Muscle of back (tissue), 11 donors: ENCODE measurements around the gene GDPGP1. TPM values are rescaled to one million over a fixed set of nuclear protein-coding genes. Genes with fewer than 3 reads are reported as not detected.

Experiments
- DNase-seq, 3 donors: peaks; one replicate each; pipeline versions ENCODE4 v3.0.0 to v3.0.0-alpha.2; 2013
- polyA plus RNA-seq, 10 donors: library from polyadenylated mRNA; unstranded; fragments of 120-200 nt; gene quantifications; one replicate each; pipeline ENCODE4 v1.2.1, GENCODE V29; 2013; ENCODE audit not compliant: insufficient read length in 10 of 10

Gene GDPGP1
- polyA plus RNA-seq, 10 donors = 1.6 to 3.7 (median 2.5) TPM

DNA sequence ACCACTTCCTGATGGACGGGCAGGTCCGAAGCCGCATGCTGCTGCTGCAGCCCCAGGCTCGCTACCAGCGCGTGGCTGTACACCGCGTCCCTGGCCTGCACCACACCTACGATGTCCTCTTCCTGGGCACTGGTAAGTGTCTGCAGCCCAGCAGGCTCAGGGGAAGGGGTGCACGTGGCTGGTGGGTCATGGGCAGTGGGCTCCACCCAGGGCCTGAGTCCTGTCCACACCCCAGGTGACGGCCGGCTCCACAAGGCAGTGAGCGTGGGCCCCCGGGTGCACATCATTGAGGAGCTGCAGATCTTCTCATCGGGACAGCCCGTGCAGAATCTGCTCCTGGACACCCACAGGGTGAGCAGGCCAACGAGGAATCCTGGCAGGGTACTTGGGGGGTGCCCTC is 9.0 kb upstream of the GDPGP1 start:
- DNase-seq = no peak

DNA sequence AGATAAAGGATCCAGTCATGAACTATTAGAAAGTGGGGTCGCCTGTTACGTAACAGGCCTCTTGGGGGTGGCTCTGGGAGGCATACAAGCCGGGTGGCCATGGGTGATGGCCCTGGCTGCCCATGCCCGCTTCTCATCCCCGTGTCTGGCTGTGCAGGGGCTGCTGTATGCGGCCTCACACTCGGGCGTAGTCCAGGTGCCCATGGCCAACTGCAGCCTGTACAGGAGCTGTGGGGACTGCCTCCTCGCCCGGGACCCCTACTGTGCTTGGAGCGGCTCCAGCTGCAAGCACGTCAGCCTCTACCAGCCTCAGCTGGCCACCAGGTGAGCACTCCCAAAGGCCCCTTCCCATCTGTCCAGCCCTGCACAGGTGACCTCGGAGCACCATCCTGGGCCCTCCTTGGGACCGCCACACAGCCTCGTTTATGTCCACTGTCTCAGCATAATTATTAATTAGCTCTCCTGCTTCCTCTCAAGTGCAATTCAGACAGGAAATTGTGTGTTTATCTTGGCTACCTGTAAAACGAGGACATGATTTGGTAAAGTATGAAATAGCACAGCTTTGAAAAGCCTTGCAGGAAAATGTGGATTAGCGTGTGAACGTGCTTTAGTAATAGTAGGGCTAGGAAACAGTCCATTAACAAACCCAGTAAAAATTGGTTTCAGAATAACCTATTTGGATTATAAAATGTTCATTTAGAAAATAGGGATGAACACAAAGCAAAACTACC is 8.3 kb upstream of the GDPGP1 start:
- DNase-seq = no peak

DNA sequence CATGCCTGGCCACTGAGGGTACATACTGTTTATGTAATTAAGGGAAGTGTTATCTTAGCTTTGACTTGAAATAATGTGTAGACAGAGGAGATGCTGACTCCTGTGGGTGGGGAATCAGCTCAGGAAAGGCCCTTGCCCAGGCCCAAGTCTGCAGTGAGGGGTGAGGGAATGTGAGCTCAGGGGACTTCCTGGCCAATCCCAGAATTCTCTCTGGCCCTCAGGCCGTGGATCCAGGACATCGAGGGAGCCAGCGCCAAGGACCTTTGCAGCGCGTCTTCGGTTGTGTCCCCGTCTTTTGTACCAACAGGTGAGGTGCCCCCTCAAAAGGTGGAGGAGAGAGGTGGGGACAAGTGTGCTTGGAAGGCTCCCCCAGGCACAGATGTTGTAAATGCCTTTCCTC is 6.7 kb upstream of the GDPGP1 start:
- DNase-seq = no peak

- DNase-seq = no peak
These were observed 5.9 kb upstream of the GDPGP1 start for GRCh38 chr15:90227816-90228772.

GRCh38 chr15:90228960-90229359 is 5.0 kb upstream of the GDPGP1 start:
- no peak for DNase-seq

DNA sequence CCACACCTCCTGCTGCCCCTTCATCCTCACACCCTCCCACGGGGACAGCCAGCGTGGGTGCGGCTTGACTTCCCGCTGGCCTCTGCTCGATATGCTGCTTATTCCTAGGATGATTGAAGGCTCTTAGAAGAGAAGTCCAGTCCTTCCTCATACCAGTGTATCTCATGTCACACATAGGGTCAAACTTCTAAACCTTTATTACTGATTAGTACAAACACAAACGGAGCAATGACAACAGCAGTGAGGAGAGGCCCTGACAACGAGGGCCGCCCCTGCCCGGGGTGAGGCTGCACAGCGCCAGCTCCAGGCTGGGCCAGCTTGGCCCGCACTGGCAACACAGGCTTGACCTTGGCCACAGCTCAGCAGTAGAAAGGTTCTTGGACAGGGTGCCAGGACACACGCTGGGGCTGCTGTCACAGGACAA is 3.9 kb upstream of the GDPGP1 start:
- no peak for DNase-seq

GRCh38 chr15:90230610-90231009 is 3.4 kb upstream of the GDPGP1 start:
- no peak for DNase-seq

DNA sequence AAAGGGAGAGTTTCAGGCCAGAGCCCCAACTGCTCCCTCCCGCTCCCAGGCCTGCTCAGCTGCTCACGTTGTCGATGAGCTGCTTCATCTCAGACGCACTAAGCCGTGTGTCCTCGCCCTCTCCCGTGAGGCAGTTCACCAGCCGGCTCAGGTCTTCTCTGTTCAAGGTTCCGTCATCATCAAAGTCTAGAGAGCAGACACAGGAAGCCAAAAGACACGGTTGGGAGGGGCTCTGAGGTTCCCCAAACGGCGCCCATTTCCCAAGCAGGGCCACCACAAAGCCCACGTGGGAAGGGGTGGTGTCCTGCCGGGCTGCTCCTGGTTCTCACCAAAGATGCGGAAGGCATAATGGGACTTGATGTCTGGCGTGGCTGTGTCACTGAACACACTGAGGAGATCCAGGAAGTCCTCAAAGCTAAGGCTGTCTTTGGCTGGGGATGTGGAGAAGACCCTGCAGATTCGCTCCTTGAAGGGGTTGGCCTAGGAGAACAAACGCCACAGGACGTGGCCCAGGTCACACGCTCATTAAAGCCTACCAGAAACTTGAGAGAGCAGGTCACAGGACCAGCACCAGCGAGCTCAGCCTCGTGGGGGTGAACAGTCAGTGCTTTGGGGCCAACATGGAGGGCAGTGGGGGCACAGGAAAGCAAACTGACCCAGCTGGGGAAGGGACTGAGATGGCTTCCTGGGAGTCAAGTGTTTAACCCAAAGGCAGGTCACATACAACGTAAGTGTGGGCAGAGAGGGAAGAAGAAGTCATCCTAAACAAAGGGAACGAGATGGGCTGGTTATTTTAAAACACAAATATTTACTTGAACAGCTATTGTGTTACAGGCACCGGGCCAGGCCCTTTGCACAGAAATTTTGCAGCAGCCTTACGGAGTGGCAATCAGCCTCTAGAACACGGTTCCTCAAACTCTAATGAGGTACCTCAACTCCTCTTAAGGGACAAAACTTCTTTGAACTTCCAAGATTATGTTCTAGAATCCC is 2.7 kb upstream of the GDPGP1 start:
- no peak for DNase-seq

DNA sequence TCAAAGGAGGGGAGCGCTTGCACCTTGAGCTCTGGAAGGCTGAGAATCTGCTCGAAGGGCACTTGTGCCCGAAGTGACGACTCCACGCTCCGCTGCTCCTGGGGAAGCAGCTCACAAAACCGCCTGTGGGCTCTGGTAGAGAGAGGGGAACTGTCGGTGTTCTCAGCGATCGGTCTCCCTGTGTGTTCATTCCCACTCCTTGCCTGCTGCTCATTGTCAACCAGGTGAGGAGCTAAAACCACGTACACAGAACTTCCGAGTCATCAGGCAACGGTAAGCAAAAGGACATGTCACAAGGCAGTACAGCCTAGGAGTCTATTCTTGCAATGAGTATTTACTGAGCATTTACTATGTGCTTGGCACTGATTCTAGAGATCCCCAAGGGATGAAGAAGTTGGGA is 1.8 kb upstream of the GDPGP1 start:
- no peak for DNase-seq

- no peak for DNase-seq
These were observed 1.0 kb upstream of the GDPGP1 start for GRCh38 chr15:90232941-90233386.

DNA sequence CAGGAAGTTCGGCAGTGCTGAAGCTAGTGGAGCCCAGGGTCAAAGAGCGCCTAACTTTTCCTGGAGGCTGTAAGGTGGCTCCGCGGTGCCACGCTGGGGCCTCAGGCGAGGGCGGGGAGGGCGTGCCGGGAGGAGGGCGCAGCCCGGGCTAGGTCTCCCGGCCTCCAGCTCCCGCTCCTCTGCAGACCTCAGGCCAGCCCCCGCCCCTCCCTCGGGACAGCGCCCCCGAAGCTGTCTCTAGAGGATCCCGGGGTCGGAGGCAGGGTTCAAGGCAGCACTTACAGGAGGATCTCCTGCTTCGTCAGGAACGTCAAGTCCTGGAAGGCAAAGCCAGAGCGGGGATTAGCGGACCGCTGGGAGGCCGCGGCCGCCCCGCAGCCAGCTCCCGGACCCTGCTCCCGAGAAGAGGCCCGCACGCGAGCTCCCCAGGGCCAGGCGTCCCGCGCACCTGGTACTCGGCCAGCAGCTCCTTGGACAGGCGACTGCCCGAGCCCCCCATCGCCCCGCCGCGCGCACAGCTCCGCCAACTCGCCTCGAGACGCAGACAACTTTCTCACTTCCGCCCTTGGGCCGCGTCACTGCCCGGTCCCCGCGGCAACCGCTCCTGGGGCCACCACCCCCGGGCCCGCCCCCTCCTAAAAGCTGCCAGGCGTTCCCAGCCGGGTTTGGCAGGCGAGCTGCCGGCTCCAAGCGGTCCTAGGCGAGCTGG is 468 bp upstream of the GDPGP1 start, which contains the start of gene CIB1:
Gene CIB1, minus strand, starts transcription at position 555 of the 709 bp plus-strand sequence. Its CDS starts 56 bp downstream, at position 499.
- peak; percentile 97 to 98 (median 97) for DNase-seq

GRCh38 chr15:90239371-90239770 is 5.4 kb downstream of the GDPGP1 start:
- no peak for DNase-seq

DNA sequence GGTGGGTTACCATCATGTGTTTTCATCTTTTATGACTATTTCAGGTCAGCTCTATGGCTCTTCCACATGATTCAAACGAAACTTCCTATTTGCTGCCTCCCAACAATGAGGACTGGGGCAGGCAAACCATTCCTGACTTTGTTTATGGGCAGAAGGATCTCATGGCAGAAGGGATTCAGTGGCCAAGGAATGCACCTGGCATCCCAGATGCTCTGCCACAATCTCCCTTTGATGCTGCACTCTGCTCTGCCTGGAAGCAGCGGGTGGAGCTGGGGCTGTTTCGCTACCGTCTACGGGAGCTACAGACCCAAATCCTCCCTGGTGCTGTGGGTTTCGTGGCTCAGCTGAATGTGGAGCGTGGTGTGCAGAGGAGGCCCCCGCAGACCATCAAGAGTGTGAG is 6.8 kb downstream of the GDPGP1 start:
- no peak for DNase-seq

DNA sequence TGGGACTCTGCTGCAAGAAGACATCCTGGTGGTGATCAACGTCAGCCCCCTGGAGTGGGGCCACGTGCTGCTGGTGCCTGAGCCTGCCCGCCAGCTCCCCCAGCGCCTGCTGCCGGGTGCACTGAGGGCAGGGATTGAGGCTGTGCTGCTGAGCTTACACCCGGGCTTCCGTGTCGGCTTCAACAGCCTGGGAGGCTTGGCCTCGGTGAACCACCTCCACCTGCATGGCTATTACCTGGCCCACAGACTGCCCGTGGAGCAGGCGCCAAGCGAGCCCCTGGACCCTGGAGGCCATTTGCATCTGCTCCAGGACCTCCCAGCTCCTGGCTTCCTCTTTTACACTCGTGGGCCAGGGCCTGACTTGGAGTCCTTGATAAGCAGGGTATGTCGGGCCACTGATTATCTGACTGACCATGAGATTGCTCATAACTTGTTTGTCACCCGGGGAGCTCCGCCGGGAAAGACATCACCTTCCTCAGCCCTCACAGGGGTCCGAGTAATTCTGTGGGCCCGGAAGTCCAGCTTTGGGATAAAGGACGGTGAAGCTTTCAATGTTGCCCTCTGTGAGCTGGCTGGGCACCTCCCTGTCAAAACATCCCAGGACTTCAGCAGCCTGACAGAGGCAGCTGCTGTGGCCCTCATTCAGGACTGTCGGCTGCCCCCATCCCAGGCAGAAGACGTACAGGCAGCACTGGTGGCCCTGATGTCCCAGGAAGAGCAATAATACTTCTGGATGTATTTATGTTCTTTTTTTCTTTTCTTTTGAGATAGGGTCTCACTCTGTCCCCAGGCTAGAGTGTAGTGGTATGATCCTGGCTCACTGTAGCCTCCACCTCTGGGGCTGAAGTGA is 7.6 kb downstream of the GDPGP1 start:
- no peak for DNase-seq

GRCh38 chr15:90243943-90244639 is 10.1 kb downstream of the GDPGP1 start:
- DNase-seq = no peak

DNA sequence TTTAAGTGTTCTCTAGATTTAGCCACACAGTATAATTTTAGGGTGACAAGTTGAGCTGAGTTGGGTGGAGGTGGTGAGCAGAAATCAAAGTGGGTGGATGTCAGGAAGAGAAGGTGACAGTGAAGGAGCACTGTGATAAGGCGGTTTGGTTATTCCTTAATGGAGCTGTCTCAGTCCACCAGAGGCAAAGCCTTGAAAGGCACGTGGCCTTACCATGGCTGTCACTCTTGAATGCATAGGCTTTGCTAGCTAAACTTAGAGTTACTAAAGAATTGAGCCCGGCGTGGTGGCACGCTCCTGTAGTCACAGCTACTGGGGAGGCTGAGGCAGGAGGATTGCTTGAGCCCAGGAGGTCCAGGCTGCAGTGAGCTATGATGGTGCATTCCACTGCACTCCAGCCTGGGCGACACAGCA is 14.8 kb downstream of the GDPGP1 start:
- peak in 1 of 3 donors; percentile 38 for DNase-seq

DNA sequence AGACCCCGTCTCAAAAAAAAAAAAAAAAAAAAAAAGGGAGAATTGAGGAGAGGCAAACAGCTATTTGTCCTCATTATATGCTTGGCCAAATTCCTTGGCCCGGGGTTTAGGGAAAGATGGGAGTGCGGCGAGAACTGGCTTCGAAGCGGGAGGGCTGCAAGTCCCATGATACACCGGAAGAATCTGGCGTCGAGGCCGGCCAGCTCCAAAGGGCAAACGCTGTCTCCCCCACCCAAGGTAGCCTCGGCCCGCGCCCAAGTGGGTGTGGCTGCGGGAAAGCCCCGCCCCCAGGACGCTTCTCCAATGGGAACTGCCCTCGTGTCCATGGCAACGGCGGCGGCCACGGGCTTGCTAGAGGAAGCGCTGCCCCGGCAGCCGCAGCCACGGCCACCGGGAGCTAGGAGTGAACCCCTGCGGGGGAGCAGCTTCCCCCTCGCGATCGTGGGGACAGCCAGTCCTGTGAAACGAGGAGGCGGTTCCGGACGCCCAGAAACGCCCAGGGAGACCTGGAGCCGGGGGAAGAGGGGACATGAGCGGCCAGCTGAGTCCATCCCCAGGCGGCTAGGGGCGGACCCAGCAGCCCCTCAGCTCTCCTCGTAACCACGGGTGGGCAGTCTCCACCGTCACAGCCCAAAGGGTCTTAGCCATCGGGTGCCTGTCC is 15.3 kb downstream of the GDPGP1 start, which contains the start of gene TTLL13:
Gene TTLL13, plus strand, starts transcription at position 354 of the 661 bp plus-strand sequence. CDS start 1,075 bp downstream, outside the sequence.
- peak; percentile 79 to 94 (median 86) for DNase-seq

DNA sequence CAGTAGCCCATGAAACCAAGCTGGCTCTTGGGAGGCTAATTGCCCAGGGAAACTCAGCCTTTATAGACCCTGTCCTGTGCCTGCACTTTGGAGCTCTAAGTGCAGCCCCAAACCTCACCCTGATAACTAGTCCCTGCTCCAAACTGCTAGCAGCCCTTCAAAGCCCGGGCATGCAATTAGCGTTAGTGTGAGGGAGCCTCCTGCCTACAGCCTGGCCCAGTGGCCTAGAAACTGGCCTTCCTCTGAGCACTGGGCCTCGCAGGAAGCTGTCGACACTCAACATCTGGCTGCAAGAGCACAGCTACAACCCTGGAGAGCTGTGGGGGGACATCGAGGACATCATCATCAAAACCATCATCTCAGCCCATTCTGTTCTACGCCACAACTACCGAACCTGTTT is 23.8 kb downstream of the GDPGP1 start:
- DNase-seq = no peak
